Pancreas (tissue), 10 donors: Measurements from ENCODE around the gene GBP1. TPM values are rescaled to one million over a fixed set of nuclear protein-coding genes. Genes with fewer than 3 reads are reported as not detected.
"Not testable (repeated sequence)": the region's sequence is repeated elsewhere in the genome, so short reads cannot be mapped to it uniquely, and the experiment has no call there.

Source experiments
- ATAC-seq, 4 donors: fragments of 200-7000 bp; cut with Tn5 transposase; one replicate each; pipeline versions ENCODE4 v1.8.0 to v1.9.1; 2020; ENCODE audit warnings: mild to moderate bottlenecking in 4 of 4, moderate library complexity in 4 of 4
- DNase-seq, 6 donors: peaks; one replicate each; pipeline ENCODE4 v3.0.0-alpha.2; 2020
- FAIRE-seq: peaks from 2 replicates; lab custom pipeline; 2012; peaks lifted over from hg19 to GRCh38; lab: Jason Lieb, UNC
- H3K27ac ChIP-seq, 4 donors: fragments of 200-600 bp; sonication (generic); 1 replicate in 3 of 4; 2 replicates in 1 of 4; pipeline versions ENCODE4 v1.5.0 to v1.8.0; 2020
- H3K27me3 ChIP-seq, 4 donors: fragments of 200-600 bp; one replicate each; pipeline ENCODE4 v1.8.0; 2021
- H3K36me3 ChIP-seq, 3 donors: fragments of 200-600 bp; sonication (generic) in 1 of 3; one replicate each; pipeline versions ENCODE4 v1.5.0 to v1.8.0; 2020 to 2021
- H3K4me1 ChIP-seq, 3 donors: fragments of 200-600 bp; one replicate each; pipeline ENCODE4 v1.8.0; 2021
- H3K4me3 ChIP-seq, 4 donors: fragments of 200-600 bp; sonication (generic) in 2 of 4; one replicate each; pipeline versions ENCODE4 v1.5.0 to v1.8.0; 2020 to 2021
- H3K9me3 ChIP-seq, 4 donors: fragments of 200-600 bp; one replicate each; pipeline ENCODE4 v1.8.0; 2021
- WGBS, 2 donors: extraction: QIAGEN DNeasy Blood & Tissue Kit; methylation state at CpG; one replicate each; pipeline ENCODE4 v1.1.7; 2013; 5-methylcytosine and 5-hydroxymethylcytosine counted together
- intact Hi-C, 3 donors: fragments of 100-400 bp; cut with DNase I; formaldehyde crosslinking; loops; one replicate each; pipeline versions ENCODE4 v1.11.1 to v1.14.2; 2022
- polyA plus RNA-seq, 2 donors: library from polyadenylated mRNA; stranded (reverse); fragments of 200-250 nt; gene quantifications; one replicate each; pipeline ENCODE4 v1.2.3, GENCODE V29; 2013
- total RNA-seq, 6 donors: library from RNA; stranded (reverse); fragmentation: NEBNext Ultra II Directional in 4 of 6; extraction: Animal tissue kit (Norgen Biotek cat#: 25700) in 4 of 6; gene quantifications; one replicate each; pipeline versions ENCODE4 v1.2.1 to v1.2.4, GENCODE V29; 2021 to 2023
- TF ChIP-seq, protein P1 (sequence below), 4 donors: fragments of 200-600 bp; sonication (generic) in 3 of 4; IDR thresholded peaks; one replicate each; pipeline versions ENCODE4 v1.5.0 to v1.8.0; 2021; ENCODE audit warnings: antibody characterized with exemption in 4 of 4
- donor health status: healthy with polysubstance abuse.
- donor health status: DM: no; HTN: no; CAD: no; lungs with moderate emphysema.
- donor health status: DM: no; HTN: no; CAD: no.
- donor health status: control.
- donor health status: control.
- donor health status: Bipolar disorder and iron deficiency.
- donor health status: DM: yes; HTN: yes; CAD: no.
- donor health status: DM: no; HTN: no; CAD: no.
- donor health status: DM: no; HTN: no; CAD: no.
- donor health status: DM: yes; HTN: yes; CAD: no.

The GBP1 gene
- total and polyA plus RNA-seq, 8 donors = 1.3 to 8.5 (median 3.6) TPM

DNA sequence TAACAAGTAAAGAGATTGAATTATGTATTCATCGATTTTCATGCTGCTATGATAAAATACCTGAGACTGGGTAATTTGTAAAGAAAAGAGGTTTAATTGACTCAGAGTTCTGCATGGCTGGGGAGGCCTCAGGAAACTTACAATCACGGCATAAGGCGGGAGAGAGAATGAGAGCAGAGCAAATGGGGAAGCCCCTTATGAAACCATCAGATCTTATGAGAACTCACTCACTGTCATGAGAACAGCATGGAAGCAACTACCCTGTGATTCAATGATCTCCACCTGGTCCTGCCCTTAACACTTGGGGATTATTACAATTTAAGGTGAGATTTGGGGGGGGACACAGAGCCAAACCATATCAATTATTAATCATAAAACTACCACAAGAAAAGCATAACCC is 39.1 kb downstream of the GBP1 start:
- H3K27ac ChIP-seq = no peak overlapping the region
- H3K27me3 ChIP-seq = no peaks in the 10 kb centered on the region
- 87 to 89% methylated on average over 3 of the region's 3 CpGs for WGBS, 2 donors
- ATAC-seq (no peak), DNase-seq (no peak), FAIRE-seq (no peak)
- no peaks in the 10 kb centered on the region for H3K9me3 ChIP-seq
- H3K4me3 ChIP-seq = no peak overlapping the region
- H3K36me3 ChIP-seq = no peaks in the 10 kb centered on the region
- TF ChIP-seq, protein P1, sequence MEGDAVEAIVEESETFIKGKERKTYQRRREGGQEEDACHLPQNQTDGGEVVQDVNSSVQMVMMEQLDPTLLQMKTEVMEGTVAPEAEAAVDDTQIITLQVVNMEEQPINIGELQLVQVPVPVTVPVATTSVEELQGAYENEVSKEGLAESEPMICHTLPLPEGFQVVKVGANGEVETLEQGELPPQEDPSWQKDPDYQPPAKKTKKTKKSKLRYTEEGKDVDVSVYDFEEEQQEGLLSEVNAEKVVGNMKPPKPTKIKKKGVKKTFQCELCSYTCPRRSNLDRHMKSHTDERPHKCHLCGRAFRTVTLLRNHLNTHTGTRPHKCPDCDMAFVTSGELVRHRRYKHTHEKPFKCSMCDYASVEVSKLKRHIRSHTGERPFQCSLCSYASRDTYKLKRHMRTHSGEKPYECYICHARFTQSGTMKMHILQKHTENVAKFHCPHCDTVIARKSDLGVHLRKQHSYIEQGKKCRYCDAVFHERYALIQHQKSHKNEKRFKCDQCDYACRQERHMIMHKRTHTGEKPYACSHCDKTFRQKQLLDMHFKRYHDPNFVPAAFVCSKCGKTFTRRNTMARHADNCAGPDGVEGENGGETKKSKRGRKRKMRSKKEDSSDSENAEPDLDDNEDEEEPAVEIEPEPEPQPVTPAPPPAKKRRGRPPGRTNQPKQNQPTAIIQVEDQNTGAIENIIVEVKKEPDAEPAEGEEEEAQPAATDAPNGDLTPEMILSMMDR (IDR thresholded peaks at IDR 0.05) = no peak
- intact Hi-C loops = no loop called here
- peaks cover 0 to 5% (median 0%) of the 10 kb centered on the region in 3 donors for H3K4me1 ChIP-seq

DNA sequence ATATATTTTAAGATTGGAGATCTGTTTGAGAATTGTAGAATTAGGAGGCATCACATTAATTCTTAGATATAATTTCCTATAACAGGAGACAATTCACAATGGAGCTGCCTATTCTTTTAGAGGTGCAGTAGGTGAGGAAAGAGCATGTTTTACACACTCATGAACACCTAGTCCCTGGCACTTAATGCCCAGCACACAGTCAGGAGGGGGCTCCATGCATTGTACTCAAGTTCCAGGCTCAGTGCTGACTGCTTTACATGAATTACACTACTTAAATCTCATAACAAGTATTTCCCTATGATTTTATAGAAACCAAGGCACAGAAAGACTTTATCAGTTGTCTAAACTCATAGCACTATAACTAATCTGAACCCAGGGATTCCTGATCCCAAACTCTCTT is 42.0 kb downstream of the GBP1 start:
- Histone ChIP-seq H3K4me1 (peaks cover 0 to 5% (median 0%) of the 10 kb centered on the region in 3 donors), H3K4me3 (peak overlapping the region in 1 of 4 donors; percentile 28), H3K27ac (peak overlapping the region; percentile 25 to 83 (median 65)), H3K27me3 (no peaks in the 10 kb centered on the region), H3K9me3 (no peaks in the 10 kb centered on the region), H3K36me3 (peaks cover 0 to 2% (median 0%) of the 10 kb centered on the region in 3 donors)
- no peak for ATAC-seq
- no peak for FAIRE-seq
- TF ChIP-seq, protein P1 (IDR thresholded peaks at IDR 0.05) = no peak
- DNase-seq = no peak
- intact Hi-C loops = no loop called here

DNA sequence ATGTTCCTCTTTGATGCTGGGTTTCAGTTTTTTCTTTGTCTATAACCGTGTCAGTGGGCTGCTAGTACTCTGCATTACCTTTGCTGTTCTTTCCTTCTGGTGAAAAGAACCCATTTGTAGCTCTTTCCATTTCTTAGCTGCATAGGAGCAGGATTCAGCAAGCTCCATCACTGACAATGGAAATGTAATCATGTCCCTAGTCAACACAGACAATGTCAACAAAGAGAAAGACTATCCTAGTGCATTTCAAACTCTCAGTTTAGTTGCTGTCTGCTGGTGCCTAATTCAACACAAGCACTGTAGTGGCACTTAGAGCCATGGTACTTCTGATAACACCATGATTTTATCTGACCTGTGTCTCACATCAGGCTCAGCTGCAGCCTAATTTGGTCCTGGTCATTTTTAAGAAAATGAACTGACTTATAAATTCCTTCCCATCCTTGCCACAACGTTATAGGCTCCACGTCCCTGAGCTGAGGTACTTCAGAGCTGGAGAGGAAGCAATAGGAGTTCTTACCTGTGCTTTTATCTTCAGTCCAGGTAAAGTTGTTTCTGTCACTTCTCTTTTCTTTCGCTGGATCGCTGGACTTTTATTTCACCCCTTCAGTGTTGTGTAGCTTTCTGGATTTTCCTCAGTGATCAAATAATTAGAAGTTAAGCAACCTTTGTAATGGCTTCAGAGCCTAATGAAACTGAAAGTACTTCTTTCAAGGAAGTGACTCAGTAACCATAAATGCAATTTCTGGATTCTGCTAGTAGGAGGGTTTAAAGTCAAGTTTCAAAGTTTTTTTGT is 42.6 kb downstream of the GBP1 start, which contains the start of gene GBP3:
Gene GBP3, minus strand, starts transcription at position 700 of the 793 bp plus-strand sequence. CDS start 2,145 bp downstream, outside the sequence.
- Histone ChIP-seq H3K36me3 (peaks cover 0 to 2% (median 0%) of the 10 kb centered on the region in 3 donors), H3K27me3 (no peaks in the 10 kb centered on the region), H3K4me1 (peaks cover 0 to 5% (median 0%) of the 10 kb centered on the region in 3 donors), H3K27ac (peak within 1 kb of the TSS; percentile 25 to 83 (median 65)), H3K4me3 (peak within 1 kb of the TSS in 3 of 4 donors; percentile 16 to 47 (median 28)), H3K9me3 (no peaks in the 10 kb centered on the region)
- DNase-seq (no peak), FAIRE-seq (peak; percentile 95), ATAC-seq (peak; percentile 78 to 92 (median 84))
- WGBS, 2 donors = 25 to 37% methylated on average over 5 of the region's 5 CpGs
- TF ChIP-seq, protein P1 (IDR thresholded peaks at IDR 0.05) = no peak
- intact Hi-C loops = no loop called here

- H3K9me3 ChIP-seq, H3K27me3 ChIP-seq, FAIRE-seq, H3K27ac ChIP-seq, H3K4me1 ChIP-seq, DNase-seq, intact Hi-C loops, ATAC-seq, H3K36me3 ChIP-seq, H3K4me3 ChIP-seq: not testable (repeated sequence)
- WGBS, 2 donors = 29 to 31% methylated on average over 3 of the region's 3 CpGs
Measured at GRCh38 chr1:89018318-89018717, 46.7 kb downstream of the GBP1 start.

DNA sequence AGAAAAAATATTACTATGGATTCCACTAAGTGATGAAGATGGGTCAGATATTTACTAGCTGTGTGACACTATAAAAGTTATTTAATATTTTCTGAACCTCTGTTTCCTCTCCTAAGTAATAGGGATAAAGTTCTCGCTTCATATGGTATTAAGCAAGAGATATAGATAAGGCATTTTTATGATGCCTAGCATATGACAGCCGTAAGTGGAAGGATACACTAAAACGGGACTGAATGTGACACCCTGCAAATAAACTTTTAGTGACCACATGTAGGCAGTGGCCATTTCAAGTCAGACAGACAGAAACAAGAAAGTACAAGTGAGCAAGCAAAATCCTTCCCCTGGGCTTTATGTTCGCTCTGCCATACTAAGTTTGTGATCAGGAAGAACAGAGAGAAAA is 56.5 kb downstream of the GBP1 start:
- no peaks in the 10 kb centered on the region for H3K4me1 ChIP-seq
- H3K9me3 ChIP-seq = no peaks in the 10 kb centered on the region
- TF ChIP-seq, protein P1 (IDR thresholded peaks at IDR 0.05) = no peak
- ATAC-seq (no peak), DNase-seq (no peak), FAIRE-seq (no peak)
- peaks cover 0 to 16% (median 0%) of the 10 kb centered on the region in 3 donors for H3K36me3 ChIP-seq
- WGBS, 2 donors = 80 to 81% methylated on average over 4 of the region's 4 CpGs
- no peaks in the 10 kb centered on the region for H3K27me3 ChIP-seq
- intact Hi-C loops = no loop called here
- no peak overlapping the region for H3K4me3 ChIP-seq
- no peak overlapping the region for H3K27ac ChIP-seq
